ENCODE results near the gene SIM2. TPM values are rescaled to one million over a fixed set of nuclear protein-coding genes. Genes with fewer than 3 reads are reported as not detected.

The SIM2 gene
- total RNA-seq, 1 experiment from 2014 or later = 23.9 TPM

GRCh38 chr21:36738489-36739126 lies 39.7 kb downstream of the SIM2 start:
- Histone ChIP-seq H3K36me3 (ENCODE audit: control insufficient read depth in 1 of 2, insufficient read depth in 2 of 2, low read length in 2 of 2) (peaks cover 2 to 18% of the 10 kb centered on the region in 2 experiments; a peak in 2 of 4 replicates), H3K27me3 (ENCODE audit: insufficient read depth, low read length) (no peaks in the 10 kb centered on the region), H2AFZ (ENCODE audit: low read depth, low read length, poor library complexity, severe bottlenecking) (no peak overlapping the region), H3K4me1 (ENCODE audit: control insufficient read depth in 1 of 2, insufficient read depth in 2 of 2, low read length in 2 of 2) (no peaks in the 10 kb centered on the region), H3K4me2 (ENCODE audit: low read length) (no peak overlapping the region), H3K79me2 (ENCODE audit: insufficient read depth, low read length) (no peaks in the 10 kb centered on the region), H3K9ac (ENCODE audit: low read length) (no peak overlapping the region), H3K9me2 (ENCODE audit: insufficient read depth) (no peaks in the 10 kb centered on the region), H3K27ac (ENCODE audit: low read depth, low read length) (no peak overlapping the region), H3K9me3 (ENCODE audit: control insufficient read depth in 1 of 2, insufficient read depth in 1 of 2, low read depth in 1 of 2, low read length in 2 of 2) (no peaks in the 10 kb centered on the region), H4K20me1 (ENCODE audit: insufficient read depth) (no peaks in the 10 kb centered on the region), H3K4me3 (replicated peaks in 1 of 2; ENCODE audit: low read depth in 1 of 2, low read length in 2 of 2) (no peak overlapping the region)
- ChIA-PET CTCF (no interaction called here), RAD21 (ENCODE audit: low non-redundant PET in 1 of 2, low total read pairs in 2 of 2, uncharacterized antibody in 2 of 2, unreplicated experiment in 2 of 2) (interaction anchor here in 1 of 2 experiments (0.7 kb wide), 1 partner anchor 107 kb away, joined by 3 read pairs; no protein-coding TSS in a partner anchor), POLR2A (interaction anchor here (1.0 kb wide), 1 partner anchor 17 kb away, joined by 3 read pairs; no protein-coding TSS in a partner anchor)
- DNase-seq (ENCODE audit: low read depth, low spot score) (no peak), ATAC-seq (no peak)
- BruUV-seq (replicated peaks) = no TSS peak
- intact Hi-C loops (cut with micrococcal nuclease) = no loop called here
- TF ChIP-seq REST (IDR thresholded peaks at IDR 0.05; ENCODE audit: low read depth) = no peak
- TF ChIP-seq CTCF (IDR thresholded peaks at IDR 0.05 in 2 of 3, conservative IDR thresholded peaks at IDR 0.05 in 1 of 3; ENCODE audit: borderline replicate concordance in 1 of 3, insufficient read depth in 1 of 3, low read depth in 2 of 3, low read length in 2 of 3) = no peak
- no peak for TF ChIP-seq POLR2A (IDR thresholded peaks at IDR 0.05; ENCODE audit: borderline replicate concordance, extremely low read depth, insufficient read depth, insufficient read length)
- TF ChIP-seq EGR1 (IDR thresholded peaks at IDR 0.05; ENCODE audit: low read depth) = no peak
- no peak for TF ChIP-seq ELF1 (IDR thresholded peaks at IDR 0.05; ENCODE audit: borderline replicate concordance, low read depth)
- no peak for TF ChIP-seq RAD21 (IDR thresholded peaks at IDR 0.05; ENCODE audit: low read depth)
- TF ChIP-seq ZBTB33 (IDR thresholded peaks at IDR 0.05; ENCODE audit: extremely low read depth, insufficient replicate concordance, low read length) = no peak
- TF ChIP-seq MAX (IDR thresholded peaks at IDR 0.05) = no peak
- no peak for TF ChIP-seq SIN3A (IDR thresholded peaks at IDR 0.05; ENCODE audit: low read depth)
- no peak for TF ChIP-seq CBX3 (IDR thresholded peaks at IDR 0.05; ENCODE audit: low read depth)
- TF ChIP-seq TCF7L2 (IDR thresholded peaks at IDR 0.05; ENCODE audit: borderline replicate concordance, extremely low read depth, insufficient read depth, insufficient read length) = no peak
- TF ChIP-seq JUND (IDR thresholded peaks at IDR 0.05) = no peak
- no peak for TF ChIP-seq SP1 (IDR thresholded peaks at IDR 0.05; ENCODE audit: low read depth)
- no peak for TF ChIP-seq FOSL1 (IDR thresholded peaks at IDR 0.05; ENCODE audit: low read depth)
- no peak for TF ChIP-seq EZH2phosphoT487 (IDR thresholded peaks at IDR 0.05; ENCODE audit: borderline replicate concordance)
- TF ChIP-seq POLR2AphosphoS5 (IDR thresholded peaks at IDR 0.05; ENCODE audit: low read depth, low read length) = no peak
- TF ChIP-seq ZNF274 (IDR thresholded peaks at IDR 0.05; ENCODE audit: low read depth, low read length) = no peak
- no peak for TF ChIP-seq CEBPB (IDR thresholded peaks at IDR 0.05; ENCODE audit: low read depth)
